Measurements from ENCODE around the gene ARV1.

DNA sequence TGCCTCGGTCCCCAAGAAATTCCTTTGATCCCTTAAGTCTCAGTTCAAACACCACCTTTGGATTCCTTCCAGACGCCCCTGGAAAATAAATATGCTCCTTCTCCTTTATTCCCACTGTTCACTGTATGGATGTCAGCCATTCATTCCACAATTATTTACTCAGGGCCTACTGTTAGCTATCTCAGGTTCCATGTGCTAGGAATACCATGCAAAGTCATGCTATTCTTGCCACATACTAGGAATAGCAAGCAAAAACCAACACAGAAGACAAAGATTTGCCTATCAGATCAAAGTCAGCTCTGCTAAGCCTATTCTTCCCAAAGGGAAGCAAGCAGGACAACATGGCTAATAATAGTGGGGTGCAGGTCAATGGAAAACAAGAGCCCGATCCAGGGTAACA, 30.0 kb upstream of the ARV1 start:
- TF ChIP-seq POLR2A (IDR thresholded peaks at IDR 0.05; ENCODE audit: extremely low read depth, insufficient read length), result no peak
- TF ChIP-seq, protein P1, sequence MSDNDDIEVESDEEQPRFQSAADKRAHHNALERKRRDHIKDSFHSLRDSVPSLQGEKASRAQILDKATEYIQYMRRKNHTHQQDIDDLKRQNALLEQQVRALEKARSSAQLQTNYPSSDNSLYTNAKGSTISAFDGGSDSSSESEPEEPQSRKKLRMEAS (IDR thresholded peaks at IDR 0.05; ENCODE audit: low read depth, low read length), result no peak
- TF ChIP-seq, protein P2, sequence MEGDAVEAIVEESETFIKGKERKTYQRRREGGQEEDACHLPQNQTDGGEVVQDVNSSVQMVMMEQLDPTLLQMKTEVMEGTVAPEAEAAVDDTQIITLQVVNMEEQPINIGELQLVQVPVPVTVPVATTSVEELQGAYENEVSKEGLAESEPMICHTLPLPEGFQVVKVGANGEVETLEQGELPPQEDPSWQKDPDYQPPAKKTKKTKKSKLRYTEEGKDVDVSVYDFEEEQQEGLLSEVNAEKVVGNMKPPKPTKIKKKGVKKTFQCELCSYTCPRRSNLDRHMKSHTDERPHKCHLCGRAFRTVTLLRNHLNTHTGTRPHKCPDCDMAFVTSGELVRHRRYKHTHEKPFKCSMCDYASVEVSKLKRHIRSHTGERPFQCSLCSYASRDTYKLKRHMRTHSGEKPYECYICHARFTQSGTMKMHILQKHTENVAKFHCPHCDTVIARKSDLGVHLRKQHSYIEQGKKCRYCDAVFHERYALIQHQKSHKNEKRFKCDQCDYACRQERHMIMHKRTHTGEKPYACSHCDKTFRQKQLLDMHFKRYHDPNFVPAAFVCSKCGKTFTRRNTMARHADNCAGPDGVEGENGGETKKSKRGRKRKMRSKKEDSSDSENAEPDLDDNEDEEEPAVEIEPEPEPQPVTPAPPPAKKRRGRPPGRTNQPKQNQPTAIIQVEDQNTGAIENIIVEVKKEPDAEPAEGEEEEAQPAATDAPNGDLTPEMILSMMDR (IDR thresholded peaks at IDR 0.05; ENCODE audit: low read depth, low read length), result no peak
- TF ChIP-seq MYC (IDR thresholded peaks at IDR 0.05; ENCODE audit: low read depth, low read length), result no peak
